Measurements from ENCODE around the gene APOBEC3B.
"Not testable (repeated sequence)": the region's sequence is repeated elsewhere in the genome, so short reads cannot be mapped to it uniquely, and the experiment has no call there.

The APOBEC3B gene

GRCh38 chr22:38968801-38969200 is 13.3 kb upstream of the APOBEC3B start:
- no peak for DNase-seq

- no peak for DNase-seq
Observed at GRCh38 chr22:38970551-38970950, 11.6 kb upstream of the APOBEC3B start.

GRCh38 chr22:38971202-38971601 is 10.9 kb upstream of the APOBEC3B start:
- no peak for DNase-seq

DNA sequence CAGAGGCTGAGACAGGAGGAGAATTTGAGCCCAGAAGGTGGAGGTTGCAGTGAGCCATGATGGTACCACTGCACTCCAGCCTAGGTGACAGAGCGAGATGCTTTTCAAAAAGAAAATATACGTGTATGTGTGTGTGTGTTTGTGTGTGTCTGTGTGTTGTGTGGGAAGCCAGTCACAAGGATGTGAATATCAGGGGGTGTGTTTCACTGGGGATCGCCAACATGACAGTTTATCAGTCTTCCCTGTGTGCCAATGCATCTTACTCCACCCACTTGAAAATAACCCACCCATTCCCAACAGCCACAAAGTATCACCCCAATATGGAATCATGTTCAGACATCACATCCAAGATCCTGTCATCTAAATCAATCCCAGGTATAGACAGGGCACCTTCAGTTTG is 10.4 kb upstream of the APOBEC3B start:
- no peak for DNase-seq

DNA sequence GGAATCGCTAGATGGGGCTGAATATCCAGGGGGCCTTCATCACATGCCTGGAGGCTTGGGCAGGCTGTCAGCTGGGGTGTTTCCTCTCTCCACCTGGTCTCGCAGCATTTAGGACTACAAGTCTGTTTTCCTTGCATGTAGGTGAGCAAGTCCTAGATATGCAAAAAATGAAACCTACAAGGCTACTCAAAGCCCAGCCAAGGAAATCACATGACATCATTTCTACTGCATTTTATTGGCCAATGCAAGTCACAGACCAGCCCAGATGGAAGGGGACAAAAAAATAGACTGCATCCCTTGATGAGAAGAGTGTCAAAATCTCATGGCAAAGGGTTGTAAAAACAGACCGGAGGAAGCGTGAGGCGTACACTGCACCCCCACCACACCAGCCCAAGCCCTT is 9.6 kb upstream of the APOBEC3B start:
- no peak for DNase-seq

- no peak for DNase-seq
Observed at GRCh38 chr22:38973289-38974169, 8.6 kb upstream of the APOBEC3B start.

- no peak for DNase-seq
Observed at GRCh38 chr22:38974170-38974825, 7.8 kb upstream of the APOBEC3B start.

DNA sequence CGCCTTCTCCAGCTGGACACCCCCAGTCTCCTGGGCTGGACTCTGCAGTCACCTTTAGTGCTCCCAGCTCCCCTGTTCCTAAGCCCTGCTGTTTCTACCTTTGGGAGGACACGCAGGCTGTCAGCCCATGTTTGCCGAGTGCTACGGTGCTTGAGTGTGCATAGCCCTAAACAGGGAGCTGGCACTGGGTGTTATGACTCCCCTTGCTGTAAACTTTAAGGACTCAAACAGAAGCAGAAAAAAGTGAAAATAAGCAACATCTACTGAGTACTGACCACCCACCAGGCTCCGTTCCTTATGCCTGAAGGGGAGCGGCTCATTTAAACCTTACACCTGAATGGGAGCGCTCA is 7.3 kb upstream of the APOBEC3B start:
- no peak for DNase-seq

DNA sequence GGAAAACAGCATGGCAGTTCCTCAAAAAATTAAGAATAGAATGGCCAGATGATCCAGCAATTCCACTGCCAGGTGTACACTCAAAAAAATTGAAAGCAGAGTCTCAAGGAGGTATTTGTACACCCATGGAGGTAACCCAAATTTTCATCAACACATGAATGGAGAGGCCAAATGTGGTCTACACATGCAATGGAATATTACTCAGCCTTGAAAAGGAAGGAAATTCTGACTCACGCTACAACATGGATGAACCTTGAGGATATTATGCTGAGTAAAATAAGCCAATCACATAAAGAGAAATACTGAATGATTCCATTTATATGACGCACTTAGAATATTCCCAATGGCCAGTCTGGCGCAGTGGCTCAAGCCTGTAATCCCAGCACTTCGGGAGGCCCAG is 4.9 kb upstream of the APOBEC3B start:
- DNase-seq = not testable (repeated sequence)

DNA sequence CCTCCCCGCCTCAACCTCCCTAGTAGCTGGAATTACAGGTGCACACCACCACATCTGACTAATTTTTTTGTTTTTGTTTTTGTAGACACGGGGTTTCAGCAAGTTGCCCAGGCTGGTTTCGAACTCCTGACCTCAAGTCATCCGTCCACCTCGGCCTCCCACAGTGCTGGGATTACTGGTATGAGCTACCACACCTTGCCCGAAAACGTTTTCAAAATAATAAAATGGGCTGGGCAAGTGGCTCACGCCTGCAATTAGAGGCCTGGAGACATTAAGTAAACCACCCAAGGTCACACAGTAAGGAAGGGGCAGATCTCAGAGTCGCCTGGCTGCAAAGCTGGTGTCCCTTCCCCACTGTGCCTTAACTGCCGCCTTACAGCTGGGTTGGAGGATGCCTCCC is 1.6 kb upstream of the APOBEC3B start:
- not testable (repeated sequence) for DNase-seq

GRCh38 chr22:38981005-38981991 is 849 bp upstream of the APOBEC3B start:
- DNase-seq = no peak

DNA sequence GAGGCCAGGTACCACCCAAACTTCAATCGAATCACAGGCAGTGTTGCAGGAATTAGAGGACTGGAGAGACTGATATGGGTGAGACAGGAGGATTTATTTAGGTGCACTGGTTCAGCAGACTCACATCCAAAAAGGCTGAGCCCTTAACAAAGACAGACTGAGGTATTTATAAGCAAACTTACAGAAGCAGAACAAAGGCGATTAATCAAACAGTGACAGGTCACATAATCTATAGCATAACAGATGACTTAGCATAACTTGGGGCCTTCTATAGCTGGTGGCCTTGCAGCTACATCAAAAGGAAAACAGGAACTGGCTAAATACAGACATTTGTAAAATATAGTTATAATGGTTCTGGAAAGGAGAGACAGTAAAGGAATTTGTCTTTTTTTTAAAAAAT is 2.1 kb downstream of the APOBEC3B start:
- DNase-seq = no peak

DNA sequence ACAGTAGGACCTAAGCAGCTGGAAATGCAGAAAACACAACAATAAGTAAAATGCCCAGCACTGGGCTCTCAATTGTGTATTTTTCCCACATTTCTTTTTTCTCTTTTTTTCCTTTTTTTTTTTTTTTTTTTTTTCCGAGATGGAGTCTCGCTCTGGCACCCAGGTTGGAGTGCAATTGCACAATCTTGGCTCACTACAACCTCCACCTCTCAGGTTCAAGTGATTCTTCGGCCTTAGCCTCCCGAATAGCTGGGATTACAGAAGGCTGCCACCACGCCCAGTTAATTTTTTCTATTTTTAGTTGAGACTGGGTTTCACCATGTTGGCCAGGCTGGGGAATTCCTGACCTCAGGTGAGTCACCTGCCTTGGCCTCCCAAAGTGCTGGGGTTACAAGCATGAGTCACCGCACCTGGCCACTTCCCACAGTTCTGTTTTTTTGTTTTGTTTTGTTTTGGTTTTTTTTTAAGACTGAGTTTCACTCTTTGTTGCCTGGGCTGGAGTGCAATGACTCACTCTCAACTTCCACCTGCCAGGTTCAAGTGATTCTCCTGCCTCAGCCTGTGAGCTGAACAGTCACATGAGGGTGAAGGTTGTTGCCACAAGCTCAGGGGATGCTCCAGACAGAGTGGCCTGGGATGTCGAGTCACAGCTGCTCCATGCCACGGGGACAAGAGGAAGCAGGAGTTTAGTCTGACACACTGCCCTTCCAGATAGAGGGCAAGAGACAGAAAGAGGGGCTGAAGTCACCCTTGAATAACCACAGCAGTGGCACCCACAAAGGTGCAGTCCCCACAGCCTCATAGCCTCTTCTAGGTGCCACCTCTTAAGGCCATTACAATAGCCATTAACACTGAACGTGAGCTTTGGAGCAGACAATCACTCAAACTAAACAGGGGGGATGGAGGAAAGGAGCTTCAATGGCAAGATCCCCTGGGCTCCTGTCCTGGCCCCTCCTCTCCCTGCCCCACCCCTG is 2.9 kb downstream of the APOBEC3B start:
- not testable (repeated sequence) for DNase-seq

DNA sequence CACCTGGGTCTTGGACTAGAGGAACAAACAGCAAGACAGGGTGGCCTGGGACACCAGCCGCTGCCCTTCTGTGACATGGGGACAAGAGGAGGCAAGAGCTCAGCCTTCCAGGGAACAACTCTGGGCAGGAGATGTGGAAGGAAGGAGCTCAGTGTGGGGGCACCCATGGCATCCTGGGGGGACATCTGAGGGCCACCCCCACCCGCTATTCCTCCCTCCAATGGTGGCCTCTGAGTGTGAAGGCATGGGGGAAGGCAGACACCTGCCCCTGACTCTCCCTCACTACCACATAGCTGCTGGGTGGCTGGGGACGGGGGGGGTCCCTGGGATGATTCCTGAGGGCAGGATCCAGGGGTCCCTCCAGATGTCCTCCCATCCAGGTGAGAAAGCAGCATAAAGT is 4.5 kb downstream of the APOBEC3B start:
- DNase-seq = no peak

GRCh38 chr22:38987171-38987895 is 5.2 kb downstream of the APOBEC3B start:
- DNase-seq = no peak

GRCh38 chr22:38989466-38989865 is 7.3 kb downstream of the APOBEC3B start:
- no peak for DNase-seq

DNA sequence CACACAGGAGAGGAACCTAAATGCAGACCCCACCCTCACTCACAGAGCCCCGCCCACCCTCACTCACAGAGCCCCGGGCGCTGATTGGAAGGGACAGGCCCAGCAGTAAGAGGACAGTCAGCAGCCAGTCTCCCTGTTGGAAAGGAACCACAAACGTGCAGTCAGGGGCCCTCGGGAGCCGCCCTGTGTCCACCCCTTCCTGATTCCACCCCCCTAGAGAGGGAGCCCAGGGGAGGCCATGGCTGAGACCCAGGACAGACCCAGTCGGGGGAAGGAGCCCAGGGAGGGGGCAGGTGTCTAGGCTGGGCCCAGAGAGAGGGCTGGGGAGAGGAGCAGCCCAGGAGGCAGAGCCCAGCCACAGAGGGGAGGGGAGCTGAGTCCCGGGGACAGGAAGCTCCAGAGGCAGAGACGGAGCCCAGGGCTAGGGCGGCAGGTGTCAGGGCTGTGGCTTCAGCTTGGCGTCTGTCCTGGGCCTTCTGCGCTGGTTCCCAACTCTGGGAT is 10.8 kb downstream of the APOBEC3B start:
- not testable (repeated sequence) for DNase-seq

GRCh38 chr22:38996105-38996504 is 14.0 kb downstream of the APOBEC3B start:
- DNase-seq = no peak

GRCh38 chr22:38997518-38997917 is 15.4 kb downstream of the APOBEC3B start:
- DNase-seq = no peak

DNA sequence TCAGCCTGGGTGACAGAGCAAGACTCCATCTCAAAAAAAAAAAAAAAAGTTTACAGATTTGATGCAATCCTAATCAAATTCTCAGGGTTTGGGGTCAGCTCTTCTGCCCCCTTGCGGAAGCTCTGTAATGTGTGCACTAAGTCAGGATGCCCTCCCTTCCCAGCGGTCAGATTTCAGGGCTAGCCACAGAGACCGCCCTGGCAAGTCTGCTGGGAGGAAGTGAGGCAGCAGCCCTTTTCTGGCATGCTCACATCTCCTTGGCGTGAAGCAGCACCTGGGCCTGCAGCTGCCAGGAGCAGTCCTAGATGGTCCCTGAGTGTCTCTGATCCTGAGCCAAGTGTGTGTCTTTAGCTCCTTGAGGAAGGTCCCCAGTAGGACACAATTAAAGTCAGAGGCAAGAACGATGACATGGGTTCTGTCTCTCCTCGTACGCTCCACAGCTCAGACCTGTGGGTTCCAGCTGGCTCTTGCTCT is 21.1 kb downstream of the APOBEC3B start:
- no peak for DNase-seq

GRCh38 chr22:39007177-39007576 is 25.0 kb downstream of the APOBEC3B start:
- DNase-seq = no peak
